H1 (cell line): Measurements from ENCODE around the gene SRPX2. TPM values are rescaled to one million over a fixed set of nuclear protein-coding genes. Genes with fewer than 3 reads are reported as not detected.

ENCODE experiments used
- HDAC2 ChIP-seq, 2 experiments: fragments of 300-600 bp in 1 of 2; sonication (generic) in 1 of 2; IDR thresholded peaks; 2 replicates each; pipeline ENCODE4 v1.6.1; 2011 to 2012; ENCODE audit warnings: low read depth in 2 of 2, low read length in 2 of 2, mild to moderate bottlenecking in 2 of 2, moderate library complexity in 2 of 2, borderline replicate concordance in 1 of 2, inconsistent platforms in 1 of 2
- RNF2 ChIP-seq: fragments of 200-900, 300-1000 bp; sonication (generic); IDR thresholded peaks from 2 replicates; pipeline ENCODE4 v1.7.1; 2016; ENCODE audit warnings: borderline replicate concordance, low read depth, mild to moderate bottlenecking, antibody characterized with exemption, low read length; ENCODE audit not compliant: poor library complexity, severe bottlenecking; ENCODE audit errors: missing control alignments
- polyA plus RNA-seq, 7 experiments: library from polyadenylated mRNA; depleted of rRNA in 3 of 7; stranded (reverse) in 5 of 7; unstranded in 2 of 7; fragments of >200 nt in 5 of 7; fragments of 200-250 nt in 2 of 7; gene quantifications; 1 replicate in 5 of 7; 2 replicates in 1 of 7; 4 replicates in 1 of 7; pipeline versions ENCODE4 v1.2.1 to v1.2.3, GENCODE V29; 2011 to 2013; ENCODE audit warnings: missing spikeins in 2 of 7, mixed read lengths in 2 of 7
- total RNA-seq: library from RNA; stranded (reverse); fragmentation: NEBNext Ultra II Directional; extraction: Animal tissue kit (Norgen Biotek cat#: 25700); gene quantifications from 2 replicates; pipeline ENCODE4 v1.2.1, GENCODE V29; 2021

SRPX2 gene
- total and polyA plus RNA-seq, 2 of the 8 experiments (the other 6 are each of a cell fraction or from before 2014, with no cell fraction given), result not detected

- TF ChIP-seq RNF2, result no peak
- no peak for TF ChIP-seq HDAC2 (IDR thresholded peaks at IDR 0.05; ENCODE audit: borderline replicate concordance in 1 of 2, low read depth in 2 of 2, low read length in 2 of 2)
These were observed 4.7 kb downstream of the SRPX2 start (continued) for GRCh38 chrX:100648458-100649417.
